ENCODE data around the gene CLSTN2. TPM values are rescaled to one million over a fixed set of nuclear protein-coding genes. Genes with fewer than 3 reads are reported as not detected.

The CLSTN2 gene
- 0.02 TPM for total RNA-seq (2021; ENCODE audit: unreplicated experiment)
- not detected in 2 replicates for polyA plus RNA-seq (2012)
- Bru-seq, nascent RNA, result percentile 2 among the genes with signal in this experiment
- percentile 3 among the genes with signal in this experiment for BruChase-seq, experiment 1, labeled RNA remaining after a 6-hour chase
- percentile 4 among the genes with signal in this experiment for BruChase-seq, experiment 2, labeled RNA remaining after a 2-hour chase
- long read RNA-seq, result 0 reads

DNA sequence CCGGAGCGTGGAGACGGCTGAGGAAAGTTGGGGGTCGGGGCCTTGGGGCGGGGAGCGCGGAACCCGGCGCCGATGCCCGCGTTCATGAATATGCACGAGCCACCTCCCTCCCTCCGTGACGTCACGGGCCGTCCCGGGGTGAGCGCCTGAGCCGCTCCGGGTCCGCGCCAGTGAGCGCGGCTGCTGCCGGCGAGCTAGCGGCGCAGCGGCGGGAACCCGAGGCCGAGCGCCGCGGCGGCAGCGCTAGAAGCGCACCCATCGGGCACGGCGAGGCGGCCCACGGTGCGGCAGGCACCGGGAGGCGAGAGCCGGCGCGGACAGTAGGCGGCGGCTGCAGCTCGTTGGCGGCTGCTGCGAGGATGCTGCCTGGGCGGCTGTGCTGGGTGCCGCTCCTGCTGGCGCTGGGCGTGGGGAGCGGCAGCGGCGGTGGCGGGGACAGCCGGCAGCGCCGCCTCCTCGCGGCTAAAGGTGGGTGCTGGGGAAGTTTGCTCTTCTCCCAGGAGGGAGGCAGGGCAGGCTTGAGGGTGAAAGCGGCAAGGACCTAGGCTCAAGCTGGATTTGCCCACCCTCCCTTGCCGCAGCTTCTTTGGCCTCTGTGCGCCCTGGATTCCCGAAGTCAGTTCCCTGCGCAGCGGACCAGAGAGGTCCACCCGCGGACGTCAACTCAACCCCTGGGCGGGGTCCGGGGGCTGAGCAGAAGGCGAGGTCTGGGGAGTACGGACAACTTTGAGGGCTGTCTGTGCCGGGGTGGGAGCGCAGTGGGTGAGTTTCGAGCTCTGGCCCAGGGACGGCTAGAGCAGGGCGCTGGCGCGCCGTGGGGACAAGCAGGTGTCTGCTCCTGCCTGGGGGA, at the start of gene CLSTN2:
Gene CLSTN2, plus strand, starts transcription at position 170 of the 850 bp plus-strand sequence.
- H3K9ac ChIP-seq (ENCODE audit: low read length), result no peak within 1 kb of the TSS
- no TSS peak for BruUV-seq (replicated peaks)
- intact Hi-C loops (cut with micrococcal nuclease), result loop anchor here (5.0 to 10.0 kb wide), 3 partner anchors 117 to 510 kb away; no protein-coding TSS in a partner anchor
- TF ChIP-seq TCF7L2 (IDR thresholded peaks at IDR 0.05; ENCODE audit: borderline replicate concordance, extremely low read depth, insufficient read depth, insufficient read length) (no peak), MAX (IDR thresholded peaks at IDR 0.05) (no peak), ZFX (IDR thresholded peaks at IDR 0.05) (no peak), POLR2AphosphoS5 (IDR thresholded peaks at IDR 0.05; ENCODE audit: low read depth, low read length) (no peak), YY1 (IDR thresholded peaks at IDR 0.05; ENCODE audit: extremely low read depth, insufficient replicate concordance, low read depth, low read length) (no peak), SRF (IDR thresholded peaks at IDR 0.05; ENCODE audit: low read depth) (no peak), EZH2phosphoT487 (IDR thresholded peaks at IDR 0.05; ENCODE audit: borderline replicate concordance) (no peak), ZNF274 (IDR thresholded peaks at IDR 0.05; ENCODE audit: low read depth, low read length) (no peak), RAD21 (IDR thresholded peaks at IDR 0.05; ENCODE audit: low read depth) (no peak), SP1 (IDR thresholded peaks at IDR 0.05; ENCODE audit: low read depth) (no peak), ZBTB33 (IDR thresholded peaks at IDR 0.05; ENCODE audit: extremely low read depth, insufficient replicate concordance, low read length) (no peak), FOSL1 (IDR thresholded peaks at IDR 0.05; ENCODE audit: low read depth) (no peak), SIN3A (IDR thresholded peaks at IDR 0.05; ENCODE audit: low read depth) (no peak), CTCF (IDR thresholded peaks at IDR 0.05 in 2 of 3, conservative IDR thresholded peaks at IDR 0.05 in 1 of 3; ENCODE audit: borderline replicate concordance in 1 of 3, insufficient read depth in 1 of 3, low read depth in 2 of 3, low read length in 2 of 3) (no peak), POLR2A (IDR thresholded peaks at IDR 0.05; ENCODE audit: borderline replicate concordance, extremely low read depth, insufficient read depth, insufficient read length) (no peak), ELF1 (IDR thresholded peaks at IDR 0.05; ENCODE audit: borderline replicate concordance, low read depth) (no peak)
- TF ChIP-seq, protein P1, sequence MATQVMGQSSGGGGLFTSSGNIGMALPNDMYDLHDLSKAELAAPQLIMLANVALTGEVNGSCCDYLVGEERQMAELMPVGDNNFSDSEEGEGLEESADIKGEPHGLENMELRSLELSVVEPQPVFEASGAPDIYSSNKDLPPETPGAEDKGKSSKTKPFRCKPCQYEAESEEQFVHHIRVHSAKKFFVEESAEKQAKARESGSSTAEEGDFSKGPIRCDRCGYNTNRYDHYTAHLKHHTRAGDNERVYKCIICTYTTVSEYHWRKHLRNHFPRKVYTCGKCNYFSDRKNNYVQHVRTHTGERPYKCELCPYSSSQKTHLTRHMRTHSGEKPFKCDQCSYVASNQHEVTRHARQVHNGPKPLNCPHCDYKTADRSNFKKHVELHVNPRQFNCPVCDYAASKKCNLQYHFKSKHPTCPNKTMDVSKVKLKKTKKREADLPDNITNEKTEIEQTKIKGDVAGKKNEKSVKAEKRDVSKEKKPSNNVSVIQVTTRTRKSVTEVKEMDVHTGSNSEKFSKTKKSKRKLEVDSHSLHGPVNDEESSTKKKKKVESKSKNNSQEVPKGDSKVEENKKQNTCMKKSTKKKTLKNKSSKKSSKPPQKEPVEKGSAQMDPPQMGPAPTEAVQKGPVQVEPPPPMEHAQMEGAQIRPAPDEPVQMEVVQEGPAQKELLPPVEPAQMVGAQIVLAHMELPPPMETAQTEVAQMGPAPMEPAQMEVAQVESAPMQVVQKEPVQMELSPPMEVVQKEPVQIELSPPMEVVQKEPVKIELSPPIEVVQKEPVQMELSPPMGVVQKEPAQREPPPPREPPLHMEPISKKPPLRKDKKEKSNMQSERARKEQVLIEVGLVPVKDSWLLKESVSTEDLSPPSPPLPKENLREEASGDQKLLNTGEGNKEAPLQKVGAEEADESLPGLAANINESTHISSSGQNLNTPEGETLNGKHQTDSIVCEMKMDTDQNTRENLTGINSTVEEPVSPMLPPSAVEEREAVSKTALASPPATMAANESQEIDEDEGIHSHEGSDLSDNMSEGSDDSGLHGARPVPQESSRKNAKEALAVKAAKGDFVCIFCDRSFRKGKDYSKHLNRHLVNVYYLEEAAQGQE (IDR thresholded peaks at IDR 0.05; ENCODE audit: low read depth), result no peak

More for the DNA sequence above, at the start of gene CLSTN2:
- no peaks in the 10 kb centered on the region for H3K9me2 ChIP-seq (ENCODE audit: insufficient read depth)
- no peak within 1 kb of the TSS for H3K4me2 ChIP-seq (ENCODE audit: low read length)
- CTCF ChIA-PET, result interaction anchor here (0.6 to 0.7 kb wide), 2 partner anchors 559 to 987 kb away, joined by 3 read pairs; no protein-coding TSS in a partner anchor
- no peak within 1 kb of the TSS for H3K27ac ChIP-seq (ENCODE audit: low read depth, low read length)
- RAD21 ChIA-PET (ENCODE audit: low non-redundant PET in 1 of 2, low total read pairs in 2 of 2, uncharacterized antibody in 2 of 2, unreplicated experiment in 2 of 2), result interaction anchor here in 1 of 2 experiments (0.7 kb wide), 1 partner anchor 280 kb away, joined by 4 read pairs; no protein-coding TSS in a partner anchor
- no peak within 1 kb of the TSS for H3K4me3 ChIP-seq (replicated peaks in 1 of 2; ENCODE audit: low read depth in 1 of 2, low read length in 2 of 2)
- POLR2A ChIA-PET, result no interaction called here
- H3K79me2 ChIP-seq (ENCODE audit: insufficient read depth, low read length), result no peaks in the 10 kb centered on the region
- DNase-seq (ENCODE audit: low read depth, low spot score), result no peak
- H4K20me1 ChIP-seq (ENCODE audit: insufficient read depth), result no peaks in the 10 kb centered on the region; the same call in 1 of the 2 replicates
- ATAC-seq, result no peak
- H3K36me3 ChIP-seq (ENCODE audit: control insufficient read depth in 1 of 2, insufficient read depth in 2 of 2, low read length in 2 of 2), result no peaks in the 10 kb centered on the region
- H3K4me1 ChIP-seq (ENCODE audit: control insufficient read depth in 1 of 2, insufficient read depth in 2 of 2, low read length in 2 of 2), result no peaks in the 10 kb centered on the region
- H3K27me3 ChIP-seq (ENCODE audit: insufficient read depth, low read length), result peaks cover 14% of the 10 kb centered on the region; the same call in 1 of the 2 replicates
- no peak within 1 kb of the TSS for H2AFZ ChIP-seq (ENCODE audit: low read depth, low read length, poor library complexity, severe bottlenecking)
- H3K9me3 ChIP-seq (ENCODE audit: control insufficient read depth in 1 of 2, insufficient read depth in 1 of 2, low read depth in 1 of 2, low read length in 2 of 2), result no peaks in the 10 kb centered on the region

Measured in HCT116 (cell line).